Measurements from ENCODE around the gene NALCN.

NALCN gene

DNA sequence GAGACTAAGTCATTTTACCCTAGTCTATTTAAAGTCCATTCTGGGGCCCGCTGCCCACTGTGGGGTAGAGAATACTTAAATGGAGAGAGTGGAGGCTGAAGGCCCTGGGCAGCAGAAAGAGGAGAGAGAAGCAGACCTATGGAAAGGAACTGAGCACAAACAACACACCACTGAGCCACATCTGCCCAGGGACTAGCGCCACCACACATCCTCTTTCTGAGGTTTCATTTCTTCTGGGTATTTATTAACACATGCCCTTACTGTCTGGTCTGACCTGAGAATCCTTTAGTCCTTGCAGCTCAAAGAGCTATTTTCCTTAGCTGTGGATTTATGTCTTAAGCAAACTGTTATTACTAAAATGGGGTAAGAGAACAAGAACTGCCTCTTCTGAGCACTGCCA, 154.0 kb downstream of the NALCN start:
- H3K4me1 ChIP-seq (ENCODE audit: control insufficient read depth, insufficient read depth, low read length) = peaks cover 3% of the 10 kb centered on the region; the same call in 1 of the 2 replicates
- TF ChIP-seq ZNF23 (tag by site-specific recombination; IDR thresholded peaks at IDR 0.05; ENCODE audit: borderline replicate concordance) = no peak
- no peak for TF ChIP-seq YY2 (tag by site-specific recombination; IDR thresholded peaks at IDR 0.05)
- TF ChIP-seq GFI1B (tag by site-specific recombination; IDR thresholded peaks at IDR 0.05) = no peak
- TF ChIP-seq MEIS1 (CRISPR knock-in tag; IDR thresholded peaks at IDR 0.05; ENCODE audit: borderline replicate concordance) = no peak
- TF ChIP-seq ZNF426 (tag by site-specific recombination; IDR thresholded peaks at IDR 0.05) = no peak
- no peak for TF ChIP-seq ZNF792 (tag by site-specific recombination; IDR thresholded peaks at IDR 0.05)
- no peak for TF ChIP-seq ZNF560 (tag by site-specific recombination; IDR thresholded peaks at IDR 0.05; ENCODE audit: borderline replicate concordance)
- TF ChIP-seq ZNF157 (tag by site-specific recombination; IDR thresholded peaks at IDR 0.05) = no peak
- TF ChIP-seq, protein P1, sequence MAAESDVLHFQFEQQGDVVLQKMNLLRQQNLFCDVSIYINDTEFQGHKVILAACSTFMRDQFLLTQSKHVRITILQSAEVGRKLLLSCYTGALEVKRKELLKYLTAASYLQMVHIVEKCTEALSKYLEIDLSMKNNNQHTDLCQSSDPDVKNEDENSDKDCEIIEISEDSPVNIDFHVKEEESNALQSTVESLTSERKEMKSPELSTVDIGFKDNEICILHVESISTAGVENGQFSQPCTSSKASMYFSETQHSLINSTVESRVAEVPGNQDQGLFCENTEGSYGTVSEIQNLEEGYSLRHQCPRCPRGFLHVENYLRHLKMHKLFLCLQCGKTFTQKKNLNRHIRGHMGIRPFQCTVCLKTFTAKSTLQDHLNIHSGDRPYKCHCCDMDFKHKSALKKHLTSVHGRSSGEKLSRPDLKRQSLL (tag by site-specific recombination; IDR thresholded peaks at IDR 0.05) = no peak
- TF ChIP-seq, protein P2, sequence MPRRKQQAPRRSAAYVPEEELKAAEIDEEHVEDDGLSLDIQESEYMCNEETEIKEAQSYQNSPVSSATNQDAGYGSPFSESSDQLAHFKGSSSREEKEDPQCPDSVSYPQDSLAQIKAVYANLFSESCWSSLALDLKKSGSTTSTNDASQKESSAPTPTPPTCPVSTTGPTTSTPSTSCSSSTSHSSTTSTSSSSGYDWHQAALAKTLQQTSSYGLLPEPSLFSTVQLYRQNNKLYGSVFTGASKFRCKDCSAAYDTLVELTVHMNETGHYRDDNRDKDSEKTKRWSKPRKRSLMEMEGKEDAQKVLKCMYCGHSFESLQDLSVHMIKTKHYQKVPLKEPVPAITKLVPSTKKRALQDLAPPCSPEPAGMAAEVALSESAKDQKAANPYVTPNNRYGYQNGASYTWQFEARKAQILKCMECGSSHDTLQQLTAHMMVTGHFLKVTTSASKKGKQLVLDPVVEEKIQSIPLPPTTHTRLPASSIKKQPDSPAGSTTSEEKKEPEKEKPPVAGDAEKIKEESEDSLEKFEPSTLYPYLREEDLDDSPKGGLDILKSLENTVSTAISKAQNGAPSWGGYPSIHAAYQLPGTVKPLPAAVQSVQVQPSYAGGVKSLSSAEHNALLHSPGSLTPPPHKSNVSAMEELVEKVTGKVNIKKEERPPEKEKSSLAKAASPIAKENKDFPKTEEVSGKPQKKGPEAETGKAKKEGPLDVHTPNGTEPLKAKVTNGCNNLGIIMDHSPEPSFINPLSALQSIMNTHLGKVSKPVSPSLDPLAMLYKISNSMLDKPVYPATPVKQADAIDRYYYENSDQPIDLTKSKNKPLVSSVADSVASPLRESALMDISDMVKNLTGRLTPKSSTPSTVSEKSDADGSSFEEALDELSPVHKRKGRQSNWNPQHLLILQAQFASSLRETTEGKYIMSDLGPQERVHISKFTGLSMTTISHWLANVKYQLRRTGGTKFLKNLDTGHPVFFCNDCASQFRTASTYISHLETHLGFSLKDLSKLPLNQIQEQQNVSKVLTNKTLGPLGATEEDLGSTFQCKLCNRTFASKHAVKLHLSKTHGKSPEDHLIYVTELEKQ (tag by site-specific recombination; IDR thresholded peaks at IDR 0.05; ENCODE audit: borderline replicate concordance) = no peak
- TF ChIP-seq ZNF211 (tag by site-specific recombination; IDR thresholded peaks at IDR 0.05; ENCODE audit: low read depth) = no peak
- TF ChIP-seq, protein P3, sequence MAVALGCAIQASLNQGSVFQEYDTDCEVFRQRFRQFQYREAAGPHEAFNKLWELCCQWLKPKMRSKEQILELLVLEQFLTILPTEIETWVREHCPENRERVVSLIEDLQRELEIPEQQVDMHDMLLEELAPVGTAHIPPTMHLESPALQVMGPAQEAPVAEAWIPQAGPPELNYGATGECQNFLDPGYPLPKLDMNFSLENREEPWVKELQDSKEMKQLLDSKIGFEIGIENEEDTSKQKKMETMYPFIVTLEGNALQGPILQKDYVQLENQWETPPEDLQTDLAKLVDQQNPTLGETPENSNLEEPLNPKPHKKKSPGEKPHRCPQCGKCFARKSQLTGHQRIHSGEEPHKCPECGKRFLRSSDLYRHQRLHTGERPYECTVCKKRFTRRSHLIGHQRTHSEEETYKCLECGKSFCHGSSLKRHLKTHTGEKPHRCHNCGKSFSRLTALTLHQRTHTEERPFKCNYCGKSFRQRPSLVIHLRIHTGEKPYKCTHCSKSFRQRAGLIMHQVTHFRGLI (tag by site-specific recombination; IDR thresholded peaks at IDR 0.05) = no peak
- no peak for TF ChIP-seq ZNF248 (tag by site-specific recombination; IDR thresholded peaks at IDR 0.05)
- no peak for TF ChIP-seq ZBTB21 (tag by site-specific recombination; IDR thresholded peaks at IDR 0.05)
- TF ChIP-seq REPIN1 (tag by site-specific recombination; IDR thresholded peaks at IDR 0.05; ENCODE audit: low read depth) = no peak
- TF ChIP-seq KLF10 (tag by site-specific recombination; IDR thresholded peaks at IDR 0.05) = no peak
- no peak for TF ChIP-seq ZNF639 (tag by site-specific recombination; IDR thresholded peaks at IDR 0.05)
- TF ChIP-seq ZNF112 (tag by site-specific recombination; IDR thresholded peaks at IDR 0.05) = no peak
- TF ChIP-seq KLF7 (tag by site-specific recombination; IDR thresholded peaks at IDR 0.05; ENCODE audit: borderline replicate concordance) = no peak
- no peak overlapping the region for H3K27ac ChIP-seq (ENCODE audit: extremely low read depth, low read depth, low read length)
- H3K36me3 ChIP-seq (ENCODE audit: control insufficient read depth in 2 of 2, insufficient read depth in 1 of 2, low read length in 2 of 2) = no peaks in the 10 kb centered on the region
- H3K4me3 ChIP-seq (ENCODE audit: low read depth, low read length) = no peak overlapping the region
- H3K9me3 ChIP-seq (ENCODE audit: control insufficient read depth, insufficient read depth, low read depth, low read length) = no peaks in the 10 kb centered on the region
- ChIA-PET POLR2A (no interaction called here), CTCF (no interaction called here)

DNA sequence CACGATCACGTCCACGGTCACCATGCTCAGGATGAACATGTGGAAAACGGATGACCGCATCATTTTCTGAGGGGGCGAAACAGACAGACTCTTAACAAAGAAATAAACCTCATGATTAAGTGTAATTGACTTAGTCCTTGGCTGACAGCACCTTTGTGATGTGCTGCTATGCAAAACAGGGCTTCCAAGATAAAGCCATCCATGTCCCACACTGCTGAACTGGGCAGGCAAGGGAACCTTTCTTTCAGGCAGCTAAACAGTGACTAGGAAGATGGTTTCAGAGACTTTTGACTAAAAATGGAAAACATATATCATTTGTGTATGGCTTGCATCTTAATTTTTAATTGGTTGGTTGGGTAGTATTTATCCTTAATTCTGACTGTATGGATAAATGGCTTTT, 157.8 kb downstream of the NALCN start:
- Histone ChIP-seq H3K4me3 (ENCODE audit: low read depth, low read length) (no peak overlapping the region), H3K9me3 (ENCODE audit: control insufficient read depth, insufficient read depth, low read depth, low read length) (no peaks in the 10 kb centered on the region), H3K36me3 (ENCODE audit: control insufficient read depth in 2 of 2, insufficient read depth in 1 of 2, low read length in 2 of 2) (no peaks in the 10 kb centered on the region), H3K27ac (ENCODE audit: extremely low read depth, low read depth, low read length) (no peak overlapping the region), H3K4me1 (ENCODE audit: control insufficient read depth, insufficient read depth, low read length) (peaks cover 3% of the 10 kb centered on the region; the same call in 1 of the 2 replicates)
- POLR2A ChIA-PET = no interaction called here
- CTCF ChIA-PET = no interaction called here
- TF ChIP-seq SP2 (tag by site-specific recombination; IDR thresholded peaks at IDR 0.05) = no peak
- TF ChIP-seq ZBTB7A (tag by site-specific recombination; IDR thresholded peaks at IDR 0.05; ENCODE audit: low read depth) = no peak
- no peak for TF ChIP-seq KLF1 (tag by site-specific recombination; IDR thresholded peaks at IDR 0.05)
- TF ChIP-seq KLF8 (tag by site-specific recombination; IDR thresholded peaks at IDR 0.05) = no peak
- no peak for TF ChIP-seq ZBTB21 (tag by site-specific recombination; IDR thresholded peaks at IDR 0.05)
- no peak for TF ChIP-seq KLF10 (tag by site-specific recombination; IDR thresholded peaks at IDR 0.05)
- TF ChIP-seq, protein P4, sequence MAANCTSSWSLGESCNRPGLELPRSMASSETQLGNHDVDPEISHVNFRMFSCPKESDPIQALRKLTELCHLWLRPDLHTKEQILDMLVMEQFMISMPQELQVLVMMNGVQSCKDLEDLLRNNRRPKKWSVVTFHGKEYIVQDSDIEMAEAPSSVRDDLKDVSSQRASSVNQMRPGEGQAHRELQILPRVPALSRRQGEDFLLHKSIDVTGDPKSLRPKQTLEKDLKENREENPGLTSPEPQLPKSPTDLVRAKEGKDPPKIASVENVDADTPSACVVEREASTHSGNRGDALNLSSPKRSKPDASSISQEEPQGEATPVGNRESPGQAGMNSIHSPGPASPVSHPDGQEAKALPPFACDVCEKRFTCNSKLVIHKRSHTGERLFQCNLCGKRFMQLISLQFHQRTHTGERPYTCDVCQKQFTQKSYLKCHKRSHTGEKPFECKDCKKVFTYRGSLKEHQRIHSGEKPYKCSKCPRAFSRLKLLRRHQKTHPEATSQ (tag by site-specific recombination; IDR thresholded peaks at IDR 0.05) = no peak
- TF ChIP-seq GLI4 (tag by site-specific recombination; IDR thresholded peaks at IDR 0.05) = no peak
- no peak for TF ChIP-seq ZNF37A (tag by site-specific recombination; IDR thresholded peaks at IDR 0.05)
- no peak for TF ChIP-seq ZNF221 (tag by site-specific recombination; IDR thresholded peaks at IDR 0.05; ENCODE audit: borderline replicate concordance)
- no peak for TF ChIP-seq ZSCAN23 (tag by site-specific recombination; IDR thresholded peaks at IDR 0.05)
- no peak for TF ChIP-seq ZNF223 (tag by site-specific recombination; IDR thresholded peaks at IDR 0.05)

Measured in HEK293 (cell line).